DMS 273 (cell line): ENCODE results near the gene LRP4.
"Not testable (repeated sequence)": the region's sequence is repeated elsewhere in the genome, so short reads cannot be mapped to it uniquely, and the experiment has no call there.

Experiments used
- DNase-seq: peaks from one replicate; lab custom pipeline; 2025; ENCODE audit not compliant: unreplicated experiment; lab: John Stamatoyannopoulos, UW

Gene LRP4

DNA sequence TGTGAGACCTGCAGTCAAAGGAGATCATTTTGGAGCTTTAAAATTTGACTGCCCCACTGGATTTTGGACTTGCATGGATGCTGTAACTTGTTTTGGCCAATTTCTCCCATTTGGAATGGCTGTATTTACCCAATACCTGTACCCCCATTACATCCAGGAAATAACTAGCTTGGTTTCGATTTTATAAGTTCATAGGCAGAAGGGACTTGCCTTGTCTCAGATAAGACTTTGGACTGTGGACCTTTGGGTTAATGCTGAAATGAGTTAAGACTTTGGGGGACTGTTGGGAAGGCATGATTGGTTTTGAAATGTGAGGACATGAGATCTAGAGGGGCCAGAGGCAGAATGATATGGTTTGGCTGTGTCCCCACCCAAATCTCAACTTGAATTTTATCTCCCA, 10.4 kb upstream of the LRP4 start:
- DNase-seq = not testable (repeated sequence)

DNA sequence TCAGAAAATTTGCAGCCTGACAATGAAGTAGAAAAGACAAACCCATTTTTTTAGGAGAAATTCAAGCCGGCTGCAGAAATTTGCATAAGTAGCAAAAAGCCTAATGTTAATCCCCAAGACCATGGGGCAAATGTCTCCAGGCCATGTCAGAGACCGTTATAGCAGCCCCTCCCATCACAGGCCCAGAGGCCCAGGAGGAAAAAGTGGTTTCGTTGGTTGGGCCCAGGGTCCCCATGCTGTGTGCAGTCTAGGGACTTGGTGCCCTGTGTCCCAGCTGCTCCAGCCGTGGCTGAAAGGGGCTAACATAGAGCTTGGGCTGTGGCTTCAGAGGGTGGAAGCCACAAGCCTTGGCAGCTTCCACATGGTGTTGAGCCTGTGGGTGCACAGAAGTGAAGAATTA, 9.6 kb upstream of the LRP4 start:
- not testable (repeated sequence) for DNase-seq

DNA sequence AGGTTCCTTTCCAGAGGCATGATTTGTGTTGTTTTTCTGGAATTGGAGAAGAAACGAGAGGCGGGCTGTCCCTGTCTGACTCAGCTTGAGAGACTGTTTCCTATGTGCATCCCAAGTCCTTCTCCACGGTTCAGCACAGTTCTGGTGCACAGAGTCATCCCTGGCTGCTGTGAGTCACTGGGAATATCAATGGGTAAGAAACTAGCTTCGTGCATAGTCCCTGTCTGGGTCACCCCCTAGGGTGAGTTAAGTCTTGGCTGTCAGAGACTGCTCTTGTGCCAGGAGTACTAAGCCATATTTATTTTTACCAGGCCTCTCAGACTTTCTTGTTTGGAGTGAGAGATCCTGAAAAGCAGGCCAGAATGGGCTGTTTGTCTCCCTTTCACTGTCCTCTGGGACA, 2.4 kb upstream of the LRP4 start:
- no peak for DNase-seq

DNA sequence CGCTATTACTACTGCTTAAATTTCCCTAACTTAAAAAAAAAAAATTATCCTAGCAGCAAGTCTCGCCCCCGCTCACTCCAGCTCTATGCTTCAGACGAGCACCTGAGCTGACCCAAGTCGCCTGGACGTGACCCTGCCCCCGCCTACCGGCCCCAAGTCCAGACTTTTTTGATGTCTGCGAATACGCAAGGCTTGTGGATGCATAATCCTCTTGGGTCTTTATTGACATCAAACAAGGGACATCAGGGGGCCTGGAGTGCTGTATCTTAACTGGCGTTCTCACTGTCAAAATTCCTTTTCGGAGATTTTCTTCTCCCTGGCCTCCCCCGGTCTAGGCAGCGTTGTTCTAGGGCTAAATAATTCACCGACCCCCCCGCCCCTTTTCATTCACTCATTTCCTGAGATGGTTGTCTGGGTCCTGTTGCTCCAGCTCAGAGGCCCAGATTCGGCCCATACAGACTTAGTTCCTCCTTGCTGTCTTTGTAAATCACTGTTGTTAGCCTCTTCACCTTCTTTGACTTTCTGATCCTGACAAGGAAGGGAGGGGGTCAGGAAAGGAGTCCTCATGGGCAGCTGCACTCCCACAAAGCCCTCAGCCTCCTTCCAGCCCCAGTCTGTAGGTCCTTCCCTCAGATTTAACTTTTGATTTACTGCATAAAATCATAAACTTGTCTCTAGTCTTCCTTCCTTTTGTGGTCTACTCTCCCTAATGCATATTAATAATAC, 601 bp upstream of the LRP4 start:
- no peak for DNase-seq

DNA sequence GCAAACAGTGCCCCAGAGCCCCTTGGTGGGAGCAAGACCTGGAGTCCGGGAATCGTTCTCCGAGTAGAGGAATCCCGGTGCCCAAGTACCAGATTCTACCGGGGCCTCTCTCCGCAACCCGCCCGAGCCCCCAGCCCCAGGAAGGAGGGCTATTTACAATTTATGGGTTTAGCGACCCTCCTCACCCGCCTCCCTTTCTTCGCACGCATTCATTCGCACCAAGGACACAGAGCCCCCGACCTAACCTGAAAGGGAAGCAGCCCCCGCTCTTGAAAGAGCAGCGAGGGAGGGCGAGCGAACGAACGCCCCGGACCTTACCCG, 628 bp downstream of the LRP4 start:
- DNase-seq = peak; percentile 24

DNA sequence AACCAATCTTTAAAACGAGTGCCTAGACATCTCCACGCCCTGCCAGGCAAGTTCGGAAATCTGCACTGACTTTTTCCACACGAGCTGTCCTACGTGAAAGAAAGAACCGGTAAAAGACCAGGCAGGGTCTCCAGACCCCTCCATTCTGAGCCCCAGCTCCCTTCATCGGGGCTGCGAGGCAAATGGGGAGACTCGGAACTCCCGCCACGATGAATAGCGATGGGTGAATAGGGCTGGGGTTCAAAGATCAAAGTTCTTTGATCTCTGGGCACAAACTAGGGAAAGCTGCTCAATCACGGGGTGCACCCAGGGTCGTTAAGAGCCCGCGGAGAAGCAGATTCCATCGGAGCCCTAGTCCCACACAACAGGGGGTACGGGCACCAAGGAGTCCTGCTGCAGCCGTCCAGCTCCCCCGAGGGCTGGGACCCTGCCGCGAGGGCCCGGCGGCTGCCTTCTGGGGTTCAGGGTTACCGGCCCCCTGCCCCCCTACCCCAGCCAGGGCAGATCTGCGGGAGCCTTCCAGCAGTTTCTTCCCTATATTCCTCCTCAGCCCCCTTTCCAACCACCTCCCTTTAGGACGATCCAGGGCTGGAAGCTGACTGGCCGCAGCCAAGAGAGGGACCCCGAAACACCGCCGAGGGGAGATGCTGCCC, 1.1 kb downstream of the LRP4 start:
- peak; percentile 43 for DNase-seq

DNA sequence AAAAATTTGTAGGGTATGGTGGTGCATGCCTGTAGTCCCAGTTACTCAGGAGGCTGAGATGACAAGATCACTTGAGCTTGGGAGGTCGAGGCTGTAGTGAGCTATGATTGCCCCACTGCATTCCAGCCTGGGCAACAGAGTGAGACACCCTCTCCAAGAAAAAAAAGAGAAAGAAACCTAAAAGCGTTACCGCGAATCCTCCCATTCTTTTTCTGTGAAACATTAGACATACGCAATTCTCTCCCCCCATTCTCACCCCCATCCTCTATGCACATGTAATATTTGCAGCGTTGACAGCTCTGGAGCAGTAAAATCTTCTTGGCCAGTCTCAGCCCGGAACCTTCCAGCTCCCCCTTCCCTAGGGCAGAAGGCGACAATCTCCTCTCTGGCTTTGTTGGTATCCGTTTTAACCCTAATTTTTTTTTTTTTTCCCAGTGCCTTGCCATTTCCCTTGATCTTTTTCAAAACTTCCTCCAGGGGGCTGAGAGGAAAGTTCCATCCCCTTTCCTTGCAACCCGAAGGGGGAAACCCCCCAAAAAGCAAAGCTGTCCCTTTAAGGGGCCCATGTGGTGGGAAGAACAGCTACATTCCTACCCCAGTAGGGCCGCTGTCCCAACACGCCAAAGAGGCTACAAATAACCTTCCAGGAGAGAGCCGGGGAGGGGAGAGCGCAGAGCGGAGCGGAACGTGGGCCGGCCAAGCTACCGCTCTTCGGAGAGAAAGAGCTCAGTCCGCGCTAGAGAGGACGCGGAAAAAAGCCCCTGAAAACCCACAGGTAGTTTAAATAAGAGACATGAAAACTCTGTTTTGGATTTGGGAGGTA, 1.9 kb downstream of the LRP4 start:
- DNase-seq = peak; percentile 75

DNA sequence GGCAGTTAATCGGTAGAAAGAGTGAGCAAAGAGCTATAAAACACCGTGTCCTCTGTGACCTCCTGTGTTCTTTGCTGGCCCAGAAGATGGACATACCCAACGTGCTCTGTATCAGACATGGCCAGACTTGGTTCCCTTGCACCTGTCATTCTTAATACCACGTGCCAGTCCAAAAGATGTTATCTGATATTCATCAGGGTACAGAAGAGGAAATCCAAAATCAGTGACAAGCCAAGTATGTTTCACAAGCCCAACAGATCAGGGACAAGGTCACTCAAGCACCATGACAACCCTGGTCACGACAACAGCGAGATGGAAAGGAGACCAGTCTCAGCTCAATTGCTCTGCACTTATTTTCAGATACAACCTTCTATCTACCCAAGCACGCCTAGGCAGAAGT, 3.4 kb downstream of the LRP4 start:
- DNase-seq = no peak

DNA sequence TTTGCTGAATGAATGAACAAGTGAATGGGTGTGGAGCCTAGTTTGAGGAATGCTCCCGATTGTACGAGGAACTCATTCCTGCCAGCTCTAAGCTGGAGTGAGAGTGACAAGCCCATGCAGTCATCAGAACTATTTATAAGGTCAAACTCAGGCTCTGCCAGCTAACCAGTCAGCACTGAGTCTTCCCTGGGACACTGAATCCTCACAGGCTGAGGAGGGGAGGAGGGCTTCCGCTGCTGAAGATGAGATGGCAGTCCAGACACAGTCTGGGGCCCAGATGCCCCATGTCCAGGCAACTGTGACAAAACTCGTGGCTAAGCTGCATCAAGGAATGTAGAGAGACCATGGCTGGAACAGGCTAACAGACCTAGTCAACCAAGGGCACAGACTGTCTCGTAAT, 4.0 kb downstream of the LRP4 start:
- DNase-seq = no peak

DNA sequence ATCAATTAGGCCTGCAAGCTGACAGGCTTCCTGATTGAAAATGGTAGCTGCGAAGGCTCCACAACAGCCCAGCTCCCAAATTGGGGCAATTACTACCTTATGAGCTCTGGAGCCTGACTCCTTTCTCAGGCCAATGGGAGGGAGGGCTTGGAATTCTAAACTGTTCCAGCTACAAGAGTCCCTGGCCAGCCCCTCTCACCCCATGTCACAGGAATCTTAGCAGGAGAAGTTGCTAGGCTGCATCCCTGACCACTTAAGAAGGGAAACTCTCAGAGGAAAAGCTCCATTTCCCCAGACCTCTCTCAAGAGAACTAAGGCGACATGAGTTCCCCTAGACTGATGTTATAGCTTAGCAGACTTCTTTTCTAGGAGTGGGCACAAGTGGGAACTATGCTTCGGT, 4.9 kb downstream of the LRP4 start:
- DNase-seq = no peak

DNA sequence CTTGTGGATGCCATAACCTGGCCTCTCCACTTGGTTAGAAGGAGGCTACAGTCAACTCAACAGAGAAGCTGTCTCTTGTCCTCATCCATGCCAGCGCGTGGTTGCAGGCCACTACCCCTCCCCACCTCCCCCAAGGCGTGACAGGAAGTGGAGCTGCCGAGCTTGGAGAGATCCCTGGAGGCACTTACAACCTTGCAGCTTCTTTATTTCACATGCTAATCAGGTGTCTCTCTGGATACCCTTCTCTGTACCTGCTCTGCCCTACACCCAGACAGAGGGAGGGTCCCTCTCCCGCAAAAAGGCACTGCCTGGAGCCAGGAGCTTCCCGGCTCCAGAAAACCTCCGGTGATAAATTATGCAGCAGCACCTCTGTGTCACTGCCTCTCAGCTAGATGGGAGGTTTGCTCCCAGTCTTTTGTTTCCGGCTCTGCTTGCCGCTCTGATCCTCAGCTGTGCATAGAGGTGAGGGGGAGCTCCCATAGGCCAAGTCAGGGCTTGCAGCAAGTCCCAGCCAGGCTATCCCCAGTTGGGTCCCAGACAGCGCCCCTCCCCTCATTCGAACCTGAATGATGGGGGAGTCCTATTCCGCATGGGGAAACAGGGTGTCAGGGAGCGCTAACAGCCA, 5.7 kb downstream of the LRP4 start:
- DNase-seq = no peak

DNA sequence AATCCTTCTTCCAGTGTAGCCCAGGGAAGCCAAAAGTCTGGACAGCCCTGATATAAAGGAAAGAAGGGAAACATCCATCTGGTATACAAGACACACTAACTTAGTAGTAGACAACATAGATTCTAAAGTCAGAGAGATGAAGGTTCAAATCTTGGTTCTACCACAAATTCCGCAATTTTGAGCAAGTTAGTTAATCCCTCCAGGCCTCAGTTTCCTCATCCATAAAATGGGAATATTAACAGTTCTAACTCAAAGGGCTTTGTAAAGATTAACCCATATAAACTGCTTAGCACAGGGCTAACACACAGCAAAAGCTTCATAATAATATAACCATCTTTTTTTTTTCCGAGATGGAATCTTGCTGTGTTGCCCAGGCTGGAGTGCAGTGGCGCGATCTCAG, 10.7 kb downstream of the LRP4 start:
- no peak for DNase-seq

DNA sequence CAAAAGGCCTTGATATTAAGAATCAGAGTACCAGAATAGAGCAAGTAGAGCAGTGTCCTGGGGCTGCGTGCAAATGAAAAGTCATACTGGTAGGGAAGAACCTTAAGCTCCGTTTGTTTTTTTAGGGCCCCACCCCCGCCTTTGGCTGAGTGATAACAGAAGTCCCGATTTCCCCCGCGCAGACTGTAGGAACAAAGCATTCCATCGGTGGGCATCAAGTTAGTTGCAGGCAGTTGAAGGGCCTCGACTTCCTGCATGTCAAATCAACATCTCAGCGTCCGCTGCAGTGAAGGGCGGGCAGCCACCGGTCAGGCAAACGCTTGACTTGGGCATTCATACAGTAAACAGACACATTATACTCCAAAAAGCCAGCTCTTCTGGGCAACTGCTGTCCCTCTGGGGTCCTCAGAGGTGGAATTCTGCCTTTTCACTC, 11.7 kb downstream of the LRP4 start:
- DNase-seq = no peak

DNA sequence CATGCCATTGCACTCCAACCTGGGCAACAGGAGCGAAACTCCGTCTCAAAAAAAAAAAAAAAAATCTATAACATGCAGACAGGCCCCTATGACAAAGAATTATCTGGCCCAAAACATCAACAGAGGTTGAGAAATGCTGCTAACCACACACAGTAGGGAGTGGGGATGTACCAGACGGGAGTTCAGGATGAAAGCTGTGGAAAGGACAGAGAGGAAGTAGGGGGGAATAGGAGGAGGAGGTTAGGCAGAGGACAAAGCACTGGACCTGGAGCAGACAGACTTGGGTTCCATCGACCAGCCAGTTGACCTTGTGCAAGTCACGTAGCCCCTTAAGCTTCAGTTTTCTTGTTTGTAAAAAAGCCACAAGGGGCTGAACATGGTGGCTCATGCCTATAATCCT, 12.5 kb downstream of the LRP4 start:
- no peak for DNase-seq

DNA sequence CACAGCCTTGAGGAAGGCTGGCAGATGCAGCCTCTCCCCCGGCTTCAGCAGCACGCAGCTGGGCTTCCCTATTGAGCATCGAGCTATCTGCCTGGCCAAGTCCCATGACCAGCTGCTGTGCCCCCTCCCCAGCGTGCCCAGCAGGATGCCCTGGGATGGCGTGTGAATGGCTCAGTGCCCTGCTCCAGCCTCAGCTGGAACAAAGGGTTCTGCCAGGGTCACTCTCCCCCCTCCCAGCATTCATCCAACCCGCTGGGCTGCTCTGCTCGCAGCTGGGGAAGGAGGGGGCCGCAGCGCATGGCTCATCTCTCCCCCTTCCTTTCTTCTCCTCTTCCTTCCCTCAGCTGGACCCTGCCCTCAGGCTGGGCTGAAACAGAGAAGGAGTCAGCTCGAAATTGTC, 14.5 kb downstream of the LRP4 start:
- DNase-seq = peak; percentile 36

DNA sequence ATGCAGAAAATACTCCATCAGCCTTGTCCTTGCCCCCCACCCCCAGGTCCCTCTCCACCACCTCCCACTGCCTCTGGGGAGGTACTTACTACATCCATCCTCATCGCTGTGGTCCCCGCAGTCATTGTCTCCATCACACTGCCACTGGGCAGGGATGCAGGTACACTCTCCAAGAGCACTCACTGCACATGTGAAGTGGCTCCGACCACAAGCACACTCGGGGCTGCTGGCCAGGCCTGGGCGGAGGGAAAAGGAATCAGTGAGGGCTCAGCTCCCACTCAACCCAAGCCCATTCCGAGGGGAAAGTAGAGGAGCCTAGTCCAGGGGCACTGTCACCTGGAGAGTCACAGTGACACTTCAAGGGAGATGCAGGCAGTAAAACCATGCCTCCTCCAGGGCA, 15.7 kb downstream of the LRP4 start:
- no peak for DNase-seq

DNA sequence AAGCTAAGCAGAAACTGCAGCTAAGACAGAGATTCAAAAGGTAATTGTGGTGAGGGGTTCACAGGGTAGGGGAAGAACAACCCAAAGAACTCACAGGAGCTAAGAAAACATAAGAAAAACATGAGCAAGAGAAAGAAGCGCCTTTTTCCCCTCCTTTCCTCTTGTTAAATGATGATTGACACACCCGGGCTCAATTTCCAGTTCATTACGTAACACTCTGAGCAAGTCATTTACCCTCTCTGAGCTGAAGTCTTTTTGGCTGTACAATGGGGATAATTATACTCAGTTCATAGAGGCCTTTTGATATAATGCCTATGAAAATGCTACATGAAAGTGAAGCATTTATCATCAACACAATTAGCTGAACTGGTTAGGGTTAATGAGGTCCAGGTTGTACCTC, 17.2 kb downstream of the LRP4 start:
- DNase-seq = no peak

DNA sequence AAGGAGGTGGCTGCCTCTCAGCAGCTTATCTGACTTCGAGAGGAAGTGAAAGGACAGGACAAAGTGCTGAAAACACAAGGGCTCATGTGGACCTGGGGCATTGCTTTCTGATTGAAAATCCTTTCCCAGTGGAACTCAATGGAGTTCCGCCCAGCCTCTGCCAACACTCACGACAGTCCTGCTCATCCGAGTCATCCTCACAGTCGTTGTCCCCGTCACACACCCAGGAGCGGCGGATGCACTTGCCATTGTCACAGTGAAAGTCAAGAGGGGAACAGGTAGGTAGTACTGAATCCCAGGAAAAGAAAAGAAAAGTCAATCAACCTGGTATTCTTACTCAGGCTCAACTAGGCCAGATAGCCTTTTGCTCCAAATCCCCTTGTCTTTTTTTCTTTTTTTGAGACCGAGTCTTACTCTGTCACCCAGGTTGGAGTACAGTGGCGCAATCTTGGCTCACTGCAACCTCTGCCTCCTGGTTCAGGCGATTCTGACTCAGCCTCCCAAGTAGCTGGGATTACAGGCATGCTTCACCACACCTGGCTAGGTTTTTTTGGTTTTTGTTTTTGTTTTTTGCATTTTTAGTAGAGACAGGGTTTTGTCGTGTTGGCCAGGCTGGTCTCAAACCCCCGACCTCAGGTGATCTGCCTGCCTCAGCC, 18.1 kb downstream of the LRP4 start:
- DNase-seq = no peak

DNA sequence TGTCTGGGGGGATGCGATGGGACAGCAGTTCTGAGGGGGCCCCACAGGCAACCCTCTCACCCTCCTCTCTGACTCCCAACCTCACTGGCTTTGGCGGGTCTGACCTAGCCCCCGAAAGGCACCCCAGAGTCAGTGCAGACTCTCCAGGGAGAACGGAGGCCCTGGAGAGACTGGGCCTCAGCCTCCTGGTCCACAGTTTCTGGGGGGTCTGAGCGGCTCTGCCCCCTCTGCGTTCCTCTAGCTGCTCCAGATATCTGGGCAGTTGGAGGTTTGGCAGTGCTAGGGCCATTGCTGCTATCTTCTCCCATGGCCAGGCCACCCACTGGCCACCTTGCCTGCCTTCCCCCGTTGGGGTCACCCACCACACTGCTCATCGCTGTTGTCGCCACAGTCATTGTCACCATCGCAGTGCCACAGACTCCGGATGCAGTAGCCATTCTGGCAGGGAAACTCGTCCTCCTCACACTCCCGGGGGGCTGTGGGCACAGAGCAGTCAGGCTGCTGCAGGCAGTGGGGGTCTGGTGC, 18.8 kb downstream of the LRP4 start:
- no peak for DNase-seq

DNA sequence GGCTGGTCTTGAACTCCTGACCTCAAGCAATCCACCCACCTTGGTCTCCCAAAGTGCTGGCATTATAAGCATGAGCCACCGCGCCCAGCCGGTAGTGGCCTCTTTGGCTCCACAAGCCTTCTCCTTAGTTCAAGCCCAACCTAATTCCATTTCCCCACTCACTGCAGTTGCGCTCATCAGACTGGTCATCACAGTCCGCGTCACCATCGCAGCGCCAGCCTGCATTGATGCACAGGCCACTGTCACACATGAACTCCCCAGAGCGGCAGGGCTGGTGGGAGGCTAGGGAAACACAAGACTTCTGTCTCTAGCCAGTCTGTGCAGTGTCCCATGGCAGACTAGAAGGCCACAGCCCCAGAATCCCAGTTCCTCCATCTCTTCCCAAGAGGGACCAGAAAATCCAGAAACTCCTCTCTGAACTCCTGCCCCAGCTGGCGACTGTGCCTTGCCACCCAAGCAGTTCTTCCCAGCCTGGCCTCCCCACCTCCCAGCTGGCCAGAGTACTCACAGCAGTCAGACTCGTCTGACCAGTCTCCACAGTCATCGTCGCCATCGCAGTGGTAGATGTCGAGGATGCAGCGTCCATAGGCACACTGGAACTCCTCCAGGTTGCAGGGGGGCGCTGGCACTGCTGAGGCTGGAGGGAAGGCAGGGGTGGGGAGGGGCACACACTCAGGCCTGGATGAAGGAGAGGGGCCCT, 19.8 kb downstream of the LRP4 start:
- DNase-seq = no peak
